Activated CD8-positive, alpha-beta T cell treated with anti-CD3 and anti-CD28 coated beads, Interleukin-2, amount 10 ng/mL, durations not matched to agents 7 days and 5 days (primary cell): ENCODE measurements around the gene GDF9. TPM values are rescaled to one million over a fixed set of nuclear protein-coding genes. Genes with fewer than 3 reads are reported as not detected.
A peak's percentile ranks its signal among the peaks of the same experiment; 100 is the strongest.

Experiments used
- ATAC-seq: fragments of 150-1000 bp; cut with Tn5 transposase; one replicate; pipeline ENCODE4 v1.10.0; 2021; ENCODE audit warnings: moderate library complexity
- CTCF ChIA-PET: fragments of 350-600 bp; sonication (Branson Sonifier 250); formaldehyde crosslinking; loops from one replicate; lab custom pipeline; 2021; ENCODE audit warnings: antibody characterized with exemption; lab: Charles Lee
- POLR2A ChIA-PET: fragments of 350-600 bp; sonication (Branson Sonifier 250); formaldehyde crosslinking; loops from one replicate; lab custom pipeline; 2021; ENCODE audit warnings: antibody characterized with exemption; lab: Charles Lee
- DNase-seq: peaks from one replicate; pipeline ENCODE4 v3.0.0-alpha.2; 2020
- H3K27ac Mint-ChIP-seq: one replicate; pipeline ENCODE4 v1.8.0; 2021; ENCODE audit warnings: mild to moderate bottlenecking, mixed read lengths
- H3K27me3 Mint-ChIP-seq: one replicate; pipeline ENCODE4 v1.8.0; 2021; ENCODE audit warnings: low read depth, mixed read lengths
- H3K36me3 Mint-ChIP-seq: one replicate; pipeline ENCODE4 v1.8.0; 2021; ENCODE audit warnings: low read depth, mixed read lengths
- H3K4me1 Mint-ChIP-seq: one replicate; pipeline ENCODE4 v1.8.0; 2021; ENCODE audit warnings: low read depth, mixed read lengths
- H3K4me3 Mint-ChIP-seq: one replicate; pipeline ENCODE4 v1.8.0; 2021; ENCODE audit warnings: mild to moderate bottlenecking, mixed read lengths
- H3K9me3 Mint-ChIP-seq: one replicate; pipeline ENCODE4 v1.8.0; 2022; ENCODE audit warnings: mixed read lengths; ENCODE audit not compliant: insufficient read depth
- total RNA-seq, 2 experiments: library from RNA; stranded (reverse); gene quantifications; one replicate each; pipeline ENCODE4 v1.2.3, GENCODE V29; 2021

GDF9 gene
- total RNA-seq, 2 experiments from 2014 or later = 0.52 to 0.92 TPM

DNA sequence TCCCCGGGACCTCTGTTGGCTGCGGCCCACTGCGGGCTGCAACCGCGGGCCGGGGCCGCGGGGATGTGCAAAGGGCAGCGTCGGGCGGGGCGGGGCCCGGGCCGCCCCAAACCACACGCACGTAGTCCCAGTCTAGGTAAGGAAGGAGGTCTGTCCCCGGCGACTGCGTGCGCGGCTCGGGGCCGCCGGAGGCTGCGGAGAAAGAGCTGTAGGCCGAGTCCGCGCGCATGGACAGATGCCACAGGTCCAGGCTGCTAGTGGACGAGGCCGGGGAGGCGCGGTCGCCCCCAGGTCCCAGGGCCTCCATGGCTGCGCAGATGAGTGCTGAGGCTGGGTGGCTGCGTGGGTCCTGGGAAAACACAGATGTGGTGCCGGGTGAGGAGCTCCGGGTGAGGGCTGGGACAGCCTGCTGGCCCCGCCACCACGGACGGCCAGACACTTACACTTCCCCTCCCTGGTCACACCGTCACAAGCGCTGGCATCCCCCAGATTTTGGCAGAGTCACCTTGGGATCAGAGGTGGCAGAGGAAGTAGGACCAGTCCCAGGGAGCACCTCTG lies 40.4 kb downstream of the GDF9 start:
- Mint-ChIP-seq H3K4me1 (peaks cover 33% of the 10 kb centered on the region), H3K27me3 (peaks cover 27% of the 10 kb centered on the region), H3K9me3 (no peaks in the 10 kb centered on the region), H3K4me3 (peak overlapping the region; percentile 54), H3K36me3 (no peaks in the 10 kb centered on the region), H3K27ac (no peak overlapping the region)
- peak; percentile 57 for ATAC-seq
- ChIA-PET CTCF (interaction anchor here (1.0 to 3.2 kb wide), 3 partner anchors 12 to 299 kb away, joined by 3 to 10 read pairs (median 5); partner anchors contain the start of gene SOWAHA), POLR2A (interaction anchor here (0.7 to 1.4 kb wide), 3 partner anchors 41 to 330 kb away, joined by 3 to 4 read pairs (median 3); partner anchors contain the start of genes GDF9 and UQCRQ)
- DNase-seq = peak; percentile 49

DNA sequence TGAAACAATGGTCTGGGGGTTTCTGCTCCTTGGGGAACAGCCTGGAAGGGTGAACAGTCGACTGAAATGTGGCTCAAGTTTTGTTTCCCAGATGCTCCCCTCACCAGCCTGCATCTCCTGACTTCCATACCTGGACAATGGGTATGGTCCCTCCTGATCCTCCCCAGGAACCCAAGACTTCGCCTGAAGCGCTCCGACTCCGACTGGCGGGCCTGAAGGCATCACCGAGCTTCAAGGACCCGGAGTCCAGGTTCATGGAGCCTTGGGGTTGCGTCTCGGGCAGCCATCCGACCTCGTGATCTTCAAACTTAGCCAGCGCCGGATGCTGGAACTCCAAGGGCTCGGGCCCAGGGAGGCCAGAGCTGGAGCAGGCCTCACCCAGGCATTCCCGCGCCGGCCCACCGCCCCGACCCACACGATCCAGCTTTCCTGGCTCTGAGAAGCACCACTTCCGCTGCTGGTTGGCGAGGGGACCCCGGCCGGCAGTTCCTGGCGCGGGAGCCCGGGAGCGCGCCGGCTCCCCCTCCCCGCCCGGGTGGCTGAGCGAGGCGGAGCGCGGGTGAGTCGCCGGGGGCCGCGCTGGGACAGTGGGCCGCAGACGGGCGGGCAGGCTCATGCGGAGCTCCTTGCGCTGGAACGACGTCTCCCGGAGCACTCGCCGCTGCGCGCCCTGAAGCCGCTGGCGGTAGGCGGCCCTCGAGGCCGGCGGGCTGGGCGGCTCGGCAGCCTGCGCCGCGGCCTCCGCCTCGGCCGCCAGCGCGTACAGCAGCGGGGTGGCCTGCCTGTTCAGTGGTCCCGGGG lies 41.0 kb downstream of the GDF9 start:
- Mint-ChIP-seq H3K4me1 (peaks cover 35% of the 10 kb centered on the region), H3K4me3 (peak overlapping the region; percentile 52), H3K9me3 (no peaks in the 10 kb centered on the region), H3K27me3 (peaks cover 26% of the 10 kb centered on the region), H3K27ac (no peak overlapping the region), H3K36me3 (no peaks in the 10 kb centered on the region)
- POLR2A ChIA-PET = interaction anchor here (1.0 kb wide), 1 partner anchor 41 kb away, joined by 3 read pairs; the partner anchor contains the start of genes GDF9 and UQCRQ
- ATAC-seq = peak; percentile 13
- DNase-seq = no peak
- CTCF ChIA-PET = interaction anchor here (0.8 to 3.2 kb wide), 6 partner anchors 12 to 299 kb away, joined by 3 to 10 read pairs (median 3); partner anchors contain the start of genes CCNI2 and SOWAHA

DNA sequence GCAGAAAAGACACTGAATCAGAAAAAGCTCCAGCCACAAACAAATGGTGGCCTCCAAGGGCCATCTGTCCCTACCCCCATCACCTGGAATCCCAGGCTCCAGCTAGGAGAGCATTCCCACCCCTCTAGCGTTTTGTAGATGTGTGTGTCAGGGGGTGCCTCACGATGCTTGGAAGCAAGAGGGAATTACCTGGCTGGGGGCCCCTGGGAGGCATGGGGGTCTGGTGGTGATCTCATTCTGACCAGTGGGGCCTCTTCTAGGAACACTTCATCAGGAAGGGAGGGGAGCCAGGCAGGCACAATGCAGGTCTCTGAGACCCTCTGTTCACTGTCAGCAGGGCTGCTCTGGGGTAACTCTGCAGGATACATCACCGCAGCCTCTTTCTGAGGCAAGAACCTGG lies 41.8 kb downstream of the GDF9 start:
- POLR2A ChIA-PET = no interaction called here
- Mint-ChIP-seq H3K27ac (no peak overlapping the region), H3K4me1 (peaks cover 39% of the 10 kb centered on the region), H3K27me3 (peaks cover 27% of the 10 kb centered on the region), H3K36me3 (no peaks in the 10 kb centered on the region), H3K4me3 (peak overlapping the region; percentile 52), H3K9me3 (no peaks in the 10 kb centered on the region)
- no peak for ATAC-seq
- CTCF ChIA-PET = interaction anchor here (0.8 to 2.2 kb wide), 5 partner anchors 11 to 319 kb away, joined by 3 to 5 read pairs (median 3); partner anchors contain the start of genes CCNI2 and SOWAHA
- DNase-seq = no peak

DNA sequence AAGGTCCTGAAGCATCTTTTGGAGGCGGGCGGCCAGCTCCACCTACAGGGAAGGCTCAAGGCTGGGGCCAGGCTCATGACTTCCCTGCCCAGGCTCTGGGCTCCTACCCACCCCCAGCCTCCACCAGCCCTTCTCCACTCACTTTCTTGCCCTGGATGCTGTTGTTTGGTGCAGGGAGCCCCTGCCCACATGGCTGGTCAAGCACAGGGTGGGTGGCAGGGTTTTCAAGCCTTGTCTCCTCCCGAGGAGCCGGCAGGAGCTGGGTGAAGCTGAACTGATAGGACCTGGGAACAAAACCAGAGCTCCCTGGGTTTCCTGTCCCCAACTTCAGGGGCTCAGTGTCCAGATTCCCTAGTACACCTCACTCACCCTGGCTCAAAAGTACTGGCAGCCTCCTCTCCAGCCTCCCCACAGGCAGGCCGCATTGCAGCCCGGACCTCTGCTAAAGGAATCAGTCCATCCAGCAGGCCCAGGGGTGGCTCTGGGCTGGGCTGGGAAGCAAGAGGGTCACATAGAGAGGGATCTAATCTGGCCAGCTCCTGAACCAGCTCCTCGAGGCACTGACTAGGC lies 42.7 kb downstream of the GDF9 start:
- ChIA-PET CTCF (interaction anchor here (0.8 to 6.7 kb wide), 8 partner anchors 8 to 437 kb away, joined by 3 to 62 read pairs (median 5); partner anchors contain the start of genes SHROOM1 and SOWAHA), POLR2A (interaction anchor here (0.6 to 0.9 kb wide), 2 partner anchors 136 to 229 kb away, joined by 3 read pairs; no protein-coding TSS in a partner anchor)
- Mint-ChIP-seq H3K9me3 (no peaks in the 10 kb centered on the region), H3K36me3 (no peaks in the 10 kb centered on the region), H3K4me1 (peaks cover 40% of the 10 kb centered on the region), H3K4me3 (no peak overlapping the region), H3K27me3 (peaks cover 29% of the 10 kb centered on the region), H3K27ac (no peak overlapping the region)
- no peak for DNase-seq
- no peak for ATAC-seq

DNA sequence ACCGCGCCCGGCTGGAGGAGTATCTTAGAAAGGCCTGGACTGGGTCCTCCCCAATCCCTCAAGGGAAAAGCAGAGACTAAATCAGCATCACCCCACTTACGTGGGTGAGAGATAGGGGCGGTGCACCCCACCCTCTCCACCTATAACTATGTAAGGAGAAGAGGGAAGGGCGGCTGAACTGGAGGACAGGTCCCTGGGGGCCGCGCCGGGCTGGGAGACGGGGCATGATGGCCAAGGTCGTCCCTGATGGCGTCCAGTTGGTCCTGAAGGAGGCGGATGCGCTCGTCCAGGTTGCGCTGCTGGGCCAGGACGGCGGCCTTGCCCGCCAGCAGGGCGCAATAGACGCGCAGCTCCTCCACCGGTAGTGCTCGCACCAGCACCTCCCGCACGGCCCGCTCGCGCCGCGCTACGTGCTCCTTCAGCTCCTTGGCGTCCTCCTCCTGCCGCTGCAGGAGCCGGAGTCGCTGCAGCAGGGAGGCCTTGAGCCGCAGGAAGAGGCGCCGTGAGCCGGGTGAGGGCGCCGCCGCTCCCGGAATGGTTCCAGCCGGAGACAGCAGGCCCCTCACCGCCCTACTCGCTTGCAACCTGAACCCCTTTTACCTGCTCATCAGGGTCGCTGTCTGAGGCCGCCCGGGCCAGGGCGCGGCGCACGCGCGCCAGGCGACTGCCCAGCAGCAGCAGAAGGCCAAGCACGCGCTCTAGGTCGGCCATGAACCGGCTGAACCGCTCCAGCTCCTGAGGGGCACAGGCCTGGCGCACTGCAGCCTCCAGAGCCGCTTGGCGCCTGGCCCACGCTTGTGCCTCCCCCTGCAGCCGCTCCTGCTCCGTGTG lies 43.4 kb downstream of the GDF9 start:
- ATAC-seq (no peak), DNase-seq (no peak)
- CTCF ChIA-PET = interaction anchor here (1.5 to 6.7 kb wide), 4 partner anchors 9 to 437 kb away, joined by 3 to 62 read pairs (median 7); partner anchors contain the start of gene SHROOM1
- no peaks in the 10 kb centered on the region for H3K9me3 Mint-ChIP-seq
- no peaks in the 10 kb centered on the region for H3K36me3 Mint-ChIP-seq
- POLR2A ChIA-PET = interaction anchor here (0.6 to 0.9 kb wide), 2 partner anchors 135 to 230 kb away, joined by 3 read pairs; no protein-coding TSS in a partner anchor
- peaks cover 40% of the 10 kb centered on the region for H3K4me1 Mint-ChIP-seq
- no peak overlapping the region for H3K27ac Mint-ChIP-seq
- H3K27me3 Mint-ChIP-seq = peaks cover 25% of the 10 kb centered on the region
- peak overlapping the region; percentile 22 for H3K4me3 Mint-ChIP-seq

DNA sequence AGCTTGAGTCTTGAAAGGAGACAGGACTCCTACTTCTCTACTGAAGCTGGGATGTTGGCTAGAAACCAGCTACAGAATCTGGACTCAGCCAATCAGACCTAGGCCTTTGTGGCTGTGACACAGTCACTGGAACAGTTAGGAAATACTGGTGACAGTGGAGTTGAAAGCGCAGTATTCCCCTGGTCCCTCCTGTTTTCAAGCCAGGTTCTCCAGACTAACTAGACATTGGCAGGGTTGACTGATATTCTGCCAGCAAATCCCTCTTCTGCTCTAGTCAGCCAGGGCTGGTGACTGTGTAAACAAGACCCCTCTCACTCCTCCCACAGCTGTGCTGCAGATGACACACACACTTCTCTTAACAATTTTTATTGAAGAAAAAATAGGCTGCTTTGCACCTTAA lies 44.5 kb downstream of the GDF9 start:
- Mint-ChIP-seq H3K9me3 (no peaks in the 10 kb centered on the region), H3K4me3 (no peak overlapping the region), H3K27me3 (peaks cover 17% of the 10 kb centered on the region), H3K36me3 (no peaks in the 10 kb centered on the region), H3K27ac (no peak overlapping the region), H3K4me1 (peaks cover 40% of the 10 kb centered on the region)
- ChIA-PET POLR2A (no interaction called here), CTCF (interaction anchor here (0.9 to 6.7 kb wide), 14 partner anchors 10 to 436 kb away, joined by 3 to 82 read pairs (median 10); partner anchors contain the start of genes CCNI2, SHROOM1 and UQCRQ)
- no peak for ATAC-seq
- no peak for DNase-seq

DNA sequence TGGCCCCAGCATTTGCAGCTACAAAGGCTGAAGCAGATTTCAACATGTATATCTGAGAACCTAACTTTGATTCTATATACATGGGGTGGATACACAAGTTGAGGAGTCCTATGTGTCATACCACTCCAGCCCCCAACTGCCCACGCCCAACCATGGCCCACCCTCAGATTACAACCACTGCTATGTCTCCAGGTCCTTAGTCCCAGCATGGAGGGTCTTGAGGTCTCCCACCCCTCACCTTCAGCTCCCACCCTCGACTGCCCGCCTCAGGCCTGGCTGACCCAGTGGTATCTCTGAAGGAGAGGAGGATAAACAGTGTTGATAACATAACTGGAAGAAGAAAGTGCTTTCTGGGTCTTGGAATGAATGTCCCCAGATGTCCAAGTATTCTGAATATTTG lies 44.9 kb downstream of the GDF9 start:
- H3K27me3 Mint-ChIP-seq = peaks cover 15% of the 10 kb centered on the region
- no peaks in the 10 kb centered on the region for H3K9me3 Mint-ChIP-seq
- peaks cover 38% of the 10 kb centered on the region for H3K4me1 Mint-ChIP-seq
- CTCF ChIA-PET = interaction anchor here (0.9 to 6.7 kb wide), 27 partner anchors 10 to 452 kb away, joined by 3 to 82 read pairs (median 9); partner anchors contain the start of genes CCNI2, IL4, SEPTIN8 and SHROOM1
- H3K27ac Mint-ChIP-seq = no peak overlapping the region
- no peaks in the 10 kb centered on the region for H3K36me3 Mint-ChIP-seq
- H3K4me3 Mint-ChIP-seq = no peak overlapping the region
- POLR2A ChIA-PET = interaction anchor here (1.2 kb wide), 1 partner anchor 182 kb away, joined by 3 read pairs; no protein-coding TSS in a partner anchor
- ATAC-seq (no peak), DNase-seq (no peak)

DNA sequence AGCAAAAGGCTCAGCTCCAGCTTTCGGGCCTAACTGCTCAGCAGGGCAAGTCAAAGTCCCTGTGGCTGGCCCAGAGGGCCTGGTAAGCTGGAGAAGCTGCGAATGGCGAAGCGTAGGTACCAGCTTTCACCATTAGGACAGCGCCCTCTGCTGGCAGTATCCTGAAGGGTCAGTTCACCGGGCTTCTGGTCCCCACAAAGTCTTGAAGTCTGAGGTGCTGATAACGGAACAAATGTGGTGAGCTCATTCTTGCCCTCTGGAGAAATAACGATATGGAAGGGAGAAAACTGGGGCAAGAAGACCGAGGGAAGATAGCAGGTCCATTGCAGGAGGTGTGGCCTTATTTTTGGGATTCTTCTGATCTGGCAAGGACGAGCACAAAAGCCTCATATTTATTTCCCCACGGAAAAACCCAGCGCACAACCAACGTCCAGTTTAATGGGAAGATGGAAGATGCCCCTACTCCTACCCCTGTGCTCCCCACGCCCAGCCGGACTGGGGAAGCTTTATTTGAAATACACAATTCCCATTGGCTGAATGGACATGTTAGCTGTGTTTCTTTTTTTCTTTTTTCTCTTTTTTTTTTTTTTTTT lies 46.0 kb downstream of the GDF9 start:
- POLR2A ChIA-PET = interaction anchor here (0.7 to 1.2 kb wide), 8 partner anchors 47 to 434 kb away, joined by 3 to 7 read pairs (median 3); partner anchors contain the start of genes CCNI2 and UQCRQ
- H3K27ac Mint-ChIP-seq = no peak overlapping the region
- H3K4me1 Mint-ChIP-seq = peaks cover 33% of the 10 kb centered on the region
- CTCF ChIA-PET = interaction anchor here (0.6 to 6.7 kb wide), 80 partner anchors 9 to 457 kb away, joined by 3 to 82 read pairs (median 5); partner anchors contain the start of genes CCNI2, IL4, IRF1 and KIF3A
- peak overlapping the region; percentile 59 for H3K4me3 Mint-ChIP-seq
- H3K36me3 Mint-ChIP-seq = no peaks in the 10 kb centered on the region
- H3K27me3 Mint-ChIP-seq = peaks cover 18% of the 10 kb centered on the region
- peak; percentile 92 for ATAC-seq
- DNase-seq = peak; percentile 95
- no peaks in the 10 kb centered on the region for H3K9me3 Mint-ChIP-seq

DNA sequence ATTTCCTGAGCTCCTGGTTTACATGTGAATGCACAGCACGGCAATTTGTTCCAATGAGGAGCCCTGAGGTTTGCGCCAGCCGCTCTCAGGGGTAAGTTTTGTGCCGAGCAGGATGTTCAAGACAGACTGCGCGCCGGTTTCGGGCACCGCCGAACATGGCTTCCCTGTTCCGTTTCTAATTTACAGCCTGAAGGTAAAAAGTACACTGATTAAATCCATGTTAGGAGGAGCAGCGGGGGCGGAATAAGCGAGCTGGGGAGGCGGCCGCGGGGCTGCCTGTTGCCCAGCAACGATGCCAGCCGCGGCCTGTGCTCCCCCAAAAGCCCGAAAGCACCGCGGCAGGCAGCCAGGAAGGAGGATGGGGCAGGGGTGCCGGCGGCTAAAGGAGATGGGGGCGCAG lies 46.8 kb downstream of the GDF9 start:
- DNase-seq (no peak), ATAC-seq (no peak)
- H3K9me3 Mint-ChIP-seq = no peaks in the 10 kb centered on the region
- POLR2A ChIA-PET = interaction anchor here (0.7 to 1.1 kb wide), 4 partner anchors 47 to 290 kb away, joined by 3 read pairs; partner anchors contain the start of gene UQCRQ
- CTCF ChIA-PET = interaction anchor here (0.5 to 6.7 kb wide), 69 partner anchors 8 to 456 kb away, joined by 3 to 82 read pairs (median 5); partner anchors contain the start of genes CCNI2, IL4, IRF1 and KIF3A
- H3K36me3 Mint-ChIP-seq = no peaks in the 10 kb centered on the region
- peaks cover 29% of the 10 kb centered on the region for H3K4me1 Mint-ChIP-seq
- H3K27me3 Mint-ChIP-seq = peaks cover 20% of the 10 kb centered on the region
- peak overlapping the region; percentile 28 for H3K27ac Mint-ChIP-seq
- peak overlapping the region; percentile 59 for H3K4me3 Mint-ChIP-seq

DNA sequence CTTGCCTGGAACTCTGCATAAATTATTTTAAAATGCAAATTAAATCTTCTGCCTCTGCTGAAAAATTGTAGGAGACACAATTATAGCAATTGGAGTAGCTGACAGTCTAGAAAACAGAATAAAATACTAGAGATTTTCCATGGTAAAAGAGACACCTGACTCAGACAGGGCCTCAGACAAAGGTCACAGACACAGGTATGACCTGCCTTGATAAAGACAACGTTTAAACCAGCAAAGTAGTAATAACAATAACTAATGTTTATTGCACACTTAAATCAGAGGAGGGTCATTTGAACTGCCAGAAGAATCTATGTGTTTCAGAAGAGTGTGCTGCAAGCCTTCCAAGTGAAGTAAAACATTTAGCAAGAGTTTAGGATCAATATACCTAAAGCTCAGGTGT lies 49.3 kb downstream of the GDF9 start:
- H3K27me3 Mint-ChIP-seq = peaks cover 28% of the 10 kb centered on the region
- CTCF ChIA-PET = interaction anchor here (0.8 to 6.7 kb wide), 8 partner anchors 8 to 431 kb away, joined by 3 to 62 read pairs (median 8); partner anchors contain the start of genes CCNI2 and SHROOM1
- H3K36me3 Mint-ChIP-seq = no peaks in the 10 kb centered on the region
- no peak overlapping the region for H3K4me3 Mint-ChIP-seq
- H3K4me1 Mint-ChIP-seq = peaks cover 29% of the 10 kb centered on the region
- no peaks in the 10 kb centered on the region for H3K9me3 Mint-ChIP-seq
- H3K27ac Mint-ChIP-seq = no peak overlapping the region
- ATAC-seq = no peak
- POLR2A ChIA-PET = no interaction called here
- no peak for DNase-seq
